MCF 10A (cell line): ENCODE measurements around the gene HACD3. TPM values are rescaled to one million over a fixed set of nuclear protein-coding genes. Genes with fewer than 3 reads are reported as not detected.

Experiments
- BruUV-seq: library from RNA; stranded (reverse); fragments of 400-500 nt; replicated peaks from 2 replicates; lab custom pipeline; 2021; lab: Mats Ljungman, UMichigan
- CTCF ChIA-PET: fragments of 300-600 bp; sonication (Branson Sonifier 250); formaldehyde crosslinking; extraction: SDS; loops from one replicate; lab custom pipeline; 2021; ENCODE audit warnings: antibody characterized with exemption, inconsistent platforms; lab: Yijun Ruan, JAX
- POLR2A ChIA-PET: fragments of 300-600, 350-650 bp; sonication (Branson Sonifier 250); formaldehyde crosslinking; extraction: SDS; loops from one replicate; lab custom pipeline; 2020; ENCODE audit warnings: antibody characterized with exemption, inconsistent platforms; lab: Yijun Ruan, JAX
- DNase-seq: peaks from one replicate; pipeline ENCODE4 v3.0.0-alpha.2; 2018; ENCODE audit not compliant: unreplicated experiment
- H3K27ac Mint-ChIP-seq: one replicate; pipeline ENCODE4 v1.8.0; 2022; ENCODE audit warnings: mild to moderate bottlenecking, low read depth, mixed read lengths; ENCODE audit not compliant: unreplicated experiment
- H3K27me3 Mint-ChIP-seq: one replicate; pipeline ENCODE4 v1.8.0; 2022; ENCODE audit warnings: mixed read lengths; ENCODE audit not compliant: insufficient read depth, unreplicated experiment
- H3K36me3 Mint-ChIP-seq: one replicate; pipeline ENCODE4 v1.8.0; 2022; ENCODE audit warnings: mild to moderate bottlenecking, moderate library complexity, mixed read lengths; ENCODE audit not compliant: insufficient read depth, unreplicated experiment
- H3K4me1 Mint-ChIP-seq: one replicate; pipeline ENCODE4 v1.8.0; 2022; ENCODE audit warnings: mixed read lengths; ENCODE audit not compliant: insufficient read depth, unreplicated experiment
- H3K4me3 Mint-ChIP-seq: one replicate; pipeline ENCODE4 v1.8.0; 2022; ENCODE audit warnings: mild to moderate bottlenecking, moderate library complexity, mixed read lengths; ENCODE audit not compliant: unreplicated experiment
- H3K9me3 Mint-ChIP-seq: one replicate; pipeline ENCODE4 v1.8.0; 2022; ENCODE audit warnings: mixed read lengths; ENCODE audit not compliant: unreplicated experiment
- intact Hi-C: fragments of 100-400 bp; cut with micrococcal nuclease; formaldehyde crosslinking; loops from 2 replicates; pipeline ENCODE4 v1.14.1; 2022
- total RNA-seq: library from RNA; stranded (reverse); gene quantifications from 2 replicates; pipeline ENCODE4 v1.2.3, GENCODE V29; 2022
- TF ChIP-seq, protein P1 (sequence below): fragments of 200-600 bp; IDR thresholded peaks from one replicate; pipeline ENCODE4 v1.8.0; 2022; ENCODE audit warnings: antibody characterized with exemption, mild to moderate bottlenecking; ENCODE audit not compliant: unreplicated experiment

HACD3 gene
- total RNA-seq, 1 experiment from 2014 or later: 31.4 TPM

DNA sequence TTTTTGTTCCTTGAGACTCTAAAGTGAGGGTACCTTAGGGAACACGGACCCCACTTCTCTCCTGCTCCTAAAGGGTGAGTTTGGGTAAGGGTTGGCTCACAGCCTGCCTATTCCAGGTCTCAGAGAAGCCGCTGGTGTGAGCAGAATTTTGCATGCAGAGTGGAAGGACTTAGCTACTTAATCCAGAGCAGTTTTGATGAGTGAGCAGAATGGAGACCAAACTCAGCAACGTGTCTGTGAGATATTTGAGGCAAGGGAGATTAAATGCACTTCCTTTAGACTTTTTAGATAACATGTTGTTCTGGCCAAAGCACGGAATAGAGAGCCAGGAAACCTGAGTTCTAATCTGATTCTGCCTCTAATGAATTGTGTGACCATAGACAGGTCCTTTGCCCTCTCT, 96.6 kb downstream of the HACD3 start:
- Mint-ChIP-seq H3K4me1 (no peaks in the 10 kb centered on the region), H3K27ac (no peak overlapping the region), H3K27me3 (no peaks in the 10 kb centered on the region), H3K36me3 (peaks cover 20% of the 10 kb centered on the region), H3K9me3 (no peaks in the 10 kb centered on the region), H3K4me3 (no peak overlapping the region)
- ChIA-PET CTCF (interaction anchor here (4.5 kb wide), 1 partner anchor 12 kb away, joined by 22 read pairs; no protein-coding TSS in a partner anchor), POLR2A (interaction anchor here (1.0 kb wide), 1 partner anchor 16 kb away, joined by 4 read pairs; the partner anchor contains the start of gene INTS14)
- DNase-seq: no peak
- TF ChIP-seq, protein P1, sequence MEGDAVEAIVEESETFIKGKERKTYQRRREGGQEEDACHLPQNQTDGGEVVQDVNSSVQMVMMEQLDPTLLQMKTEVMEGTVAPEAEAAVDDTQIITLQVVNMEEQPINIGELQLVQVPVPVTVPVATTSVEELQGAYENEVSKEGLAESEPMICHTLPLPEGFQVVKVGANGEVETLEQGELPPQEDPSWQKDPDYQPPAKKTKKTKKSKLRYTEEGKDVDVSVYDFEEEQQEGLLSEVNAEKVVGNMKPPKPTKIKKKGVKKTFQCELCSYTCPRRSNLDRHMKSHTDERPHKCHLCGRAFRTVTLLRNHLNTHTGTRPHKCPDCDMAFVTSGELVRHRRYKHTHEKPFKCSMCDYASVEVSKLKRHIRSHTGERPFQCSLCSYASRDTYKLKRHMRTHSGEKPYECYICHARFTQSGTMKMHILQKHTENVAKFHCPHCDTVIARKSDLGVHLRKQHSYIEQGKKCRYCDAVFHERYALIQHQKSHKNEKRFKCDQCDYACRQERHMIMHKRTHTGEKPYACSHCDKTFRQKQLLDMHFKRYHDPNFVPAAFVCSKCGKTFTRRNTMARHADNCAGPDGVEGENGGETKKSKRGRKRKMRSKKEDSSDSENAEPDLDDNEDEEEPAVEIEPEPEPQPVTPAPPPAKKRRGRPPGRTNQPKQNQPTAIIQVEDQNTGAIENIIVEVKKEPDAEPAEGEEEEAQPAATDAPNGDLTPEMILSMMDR: no peak
- intact Hi-C loops: no loop called here
- no TSS peak for BruUV-seq

Other genes with a start within 250 kb of the HACD3 start
- gene PARP16, start 243.6 kb upstream of the HACD3 start, total RNA-seq: 5.9 and 6.1 TPM in 2 replicates
- not detected in 2 replicates for gene RNU5A-1, start 234.4 kb upstream of the HACD3 start, total RNA-seq
- not detected in 2 replicates for gene RNU5B-1, start 225.8 kb upstream of the HACD3 start, total RNA-seq
- not detected in 2 replicates for gene IGDCC3, start 152.5 kb upstream of the HACD3 start, total RNA-seq
- gene IGDCC4, start 107.5 kb upstream of the HACD3 start, total RNA-seq: 0.12 TPM in 1 of 2 replicates, not detected in the other
- 24.5 and 27.5 TPM in 2 replicates for gene DPP8, start 12.8 kb upstream of the HACD3 start, total RNA-seq
- 43.9 and 47.0 TPM in 2 replicates for gene INTS14, start 80.7 kb downstream of the HACD3 start, total RNA-seq
- gene SLC24A1, start 91.5 kb downstream of the HACD3 start, total RNA-seq: 8.2 TPM in 2 replicates